Lower leg skin (tissue), 4 donors: ENCODE data around the gene C1orf21. TPM values are rescaled to one million over a fixed set of nuclear protein-coding genes. Genes with fewer than 3 reads are reported as not detected.
"Not testable (repeated sequence)": the region's sequence is repeated elsewhere in the genome, so short reads cannot be mapped to it uniquely, and the experiment has no call there.

Experiments
- DNase-seq, 2 donors: peaks; one replicate each; pipeline ENCODE4 v3.0.0-alpha.2; 2019; ENCODE audit warnings: low spot score in 2 of 2
- H3K4me3 ChIP-seq: fragments of 200-600 bp; sonication (generic); 2 replicates; pipeline ENCODE4 v1.5.1; 2017; ENCODE audit warnings: mild to moderate bottlenecking, low read depth; ENCODE audit not compliant: poor library complexity, severe bottlenecking
- POLR2A ChIP-seq, 2 donors: fragments of 450-650 bp; IDR thresholded peaks; one replicate each; pipeline ENCODE4 v1.6.1; 2016 to 2017; ENCODE audit warnings: antibody characterized with exemption in 2 of 2, mild to moderate bottlenecking in 1 of 2, moderate library complexity in 1 of 2
- WGBS, 2 donors: methylation state at CpG; one replicate each; pipeline ENCODE4 v1.1.5; 2018; 5-methylcytosine and 5-hydroxymethylcytosine counted together
- intact Hi-C: fragments of 100-400 bp; cut with DNase I; formaldehyde crosslinking; loops from one replicate; pipeline ENCODE4 v1.15.0; 2023; ENCODE audit warnings: low total_unique reads
- total RNA-seq, 4 donors: library from RNA; depleted of rRNA; stranded (reverse); fragments of >200 nt; gene quantifications; one replicate each; pipeline ENCODE4 v1.1.0, GENCODE V29; 2016
- TF ChIP-seq, protein P1 (sequence below), 3 donors: fragments of 450-650 bp; IDR thresholded peaks; one replicate each; pipeline ENCODE4 v1.5.1; 2016; ENCODE audit warnings: antibody characterized with exemption in 3 of 3, mild to moderate bottlenecking in 3 of 3, moderate library complexity in 2 of 3

The C1orf21 gene
- total RNA-seq, 4 donors from 2014 or later, result 37.6 to 79.4 (median 56.2) TPM

DNA sequence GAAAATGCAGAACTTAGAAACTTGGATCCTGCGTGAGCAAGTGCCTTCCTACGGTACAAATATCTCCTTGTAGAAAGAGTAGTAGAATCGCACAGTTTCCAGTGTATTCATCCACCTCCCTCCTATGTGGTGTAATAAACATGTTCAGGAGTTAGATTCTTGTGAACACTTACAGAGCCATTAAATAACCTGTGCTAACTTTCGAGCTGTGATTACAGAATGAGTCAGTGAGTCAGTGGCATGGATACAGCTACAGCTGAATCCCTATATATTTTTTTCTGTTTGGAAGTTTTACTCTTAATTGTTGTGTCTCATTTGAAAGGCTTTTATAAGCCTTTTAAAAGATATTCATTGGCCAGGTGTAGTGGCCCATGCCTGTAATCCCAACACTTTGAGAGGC lies 219.1 kb downstream of the C1orf21 start:
- intact Hi-C loops, result no loop called here
- TF ChIP-seq, protein P1, sequence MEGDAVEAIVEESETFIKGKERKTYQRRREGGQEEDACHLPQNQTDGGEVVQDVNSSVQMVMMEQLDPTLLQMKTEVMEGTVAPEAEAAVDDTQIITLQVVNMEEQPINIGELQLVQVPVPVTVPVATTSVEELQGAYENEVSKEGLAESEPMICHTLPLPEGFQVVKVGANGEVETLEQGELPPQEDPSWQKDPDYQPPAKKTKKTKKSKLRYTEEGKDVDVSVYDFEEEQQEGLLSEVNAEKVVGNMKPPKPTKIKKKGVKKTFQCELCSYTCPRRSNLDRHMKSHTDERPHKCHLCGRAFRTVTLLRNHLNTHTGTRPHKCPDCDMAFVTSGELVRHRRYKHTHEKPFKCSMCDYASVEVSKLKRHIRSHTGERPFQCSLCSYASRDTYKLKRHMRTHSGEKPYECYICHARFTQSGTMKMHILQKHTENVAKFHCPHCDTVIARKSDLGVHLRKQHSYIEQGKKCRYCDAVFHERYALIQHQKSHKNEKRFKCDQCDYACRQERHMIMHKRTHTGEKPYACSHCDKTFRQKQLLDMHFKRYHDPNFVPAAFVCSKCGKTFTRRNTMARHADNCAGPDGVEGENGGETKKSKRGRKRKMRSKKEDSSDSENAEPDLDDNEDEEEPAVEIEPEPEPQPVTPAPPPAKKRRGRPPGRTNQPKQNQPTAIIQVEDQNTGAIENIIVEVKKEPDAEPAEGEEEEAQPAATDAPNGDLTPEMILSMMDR (IDR thresholded peaks at IDR 0.05), result no peak
- TF ChIP-seq POLR2A (IDR thresholded peaks at IDR 0.05), result no peak
- DNase-seq, result no peak
- WGBS, 2 donors, result 87 to 92% methylated on average over 4 of the region's 4 CpGs
- H3K4me3 ChIP-seq, result no peak overlapping the region

DNA sequence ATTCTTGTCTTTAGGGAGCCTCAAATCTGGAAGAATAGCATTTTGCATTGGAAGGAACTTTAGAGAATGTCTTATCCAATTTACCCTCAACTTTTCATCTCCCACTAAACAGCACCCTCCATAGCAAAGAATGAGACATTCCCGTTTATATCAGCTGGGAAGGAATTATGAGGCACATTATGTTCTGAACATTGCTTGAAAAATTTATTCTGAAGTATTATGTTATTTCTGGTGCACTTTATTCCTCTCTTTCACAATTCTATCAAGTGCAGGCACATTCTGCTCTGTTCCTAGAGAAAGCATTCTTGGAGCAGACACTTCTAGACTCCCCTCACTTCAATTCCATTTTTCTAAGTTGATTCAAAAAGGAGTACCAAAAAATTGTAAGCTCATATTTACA lies 220.0 kb downstream of the C1orf21 start:
- TF ChIP-seq POLR2A (IDR thresholded peaks at IDR 0.05), result no peak
- TF ChIP-seq, protein P1 (IDR thresholded peaks at IDR 0.05), result no peak
- DNase-seq, result no peak
- H3K4me3 ChIP-seq, result no peak overlapping the region
- 67 to 76% methylated on average over 1 of the region's 1 CpG for WGBS, 2 donors
- intact Hi-C loops, result no loop called here

DNA sequence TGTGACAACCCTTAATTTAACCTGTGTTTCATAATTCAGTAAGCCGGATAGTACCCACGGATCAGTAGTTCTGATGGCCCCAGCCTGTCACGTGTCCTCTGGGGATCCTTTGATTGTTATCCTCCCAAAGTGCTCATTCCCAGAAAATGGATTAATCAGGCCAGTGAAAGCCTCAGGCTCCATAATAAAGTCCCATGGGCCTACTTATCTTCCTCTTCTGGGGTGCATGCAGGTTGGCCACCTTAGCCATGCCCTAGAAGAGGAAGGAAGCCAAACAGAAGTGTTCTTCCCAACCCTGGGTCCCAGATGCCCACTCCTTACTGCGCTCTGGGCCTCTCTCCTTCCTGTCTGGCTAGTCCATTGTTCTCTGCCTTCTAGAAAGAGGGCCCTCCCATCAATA lies 221.8 kb downstream of the C1orf21 start:
- TF ChIP-seq POLR2A (IDR thresholded peaks at IDR 0.05), result no peak
- TF ChIP-seq, protein P1 (IDR thresholded peaks at IDR 0.05), result no peak
- WGBS, 2 donors, result 82 to 93% methylated on average over 4 of the region's 4 CpGs
- H3K4me3 ChIP-seq, result no peak overlapping the region
- no peak for DNase-seq
- intact Hi-C loops, result no loop called here

DNA sequence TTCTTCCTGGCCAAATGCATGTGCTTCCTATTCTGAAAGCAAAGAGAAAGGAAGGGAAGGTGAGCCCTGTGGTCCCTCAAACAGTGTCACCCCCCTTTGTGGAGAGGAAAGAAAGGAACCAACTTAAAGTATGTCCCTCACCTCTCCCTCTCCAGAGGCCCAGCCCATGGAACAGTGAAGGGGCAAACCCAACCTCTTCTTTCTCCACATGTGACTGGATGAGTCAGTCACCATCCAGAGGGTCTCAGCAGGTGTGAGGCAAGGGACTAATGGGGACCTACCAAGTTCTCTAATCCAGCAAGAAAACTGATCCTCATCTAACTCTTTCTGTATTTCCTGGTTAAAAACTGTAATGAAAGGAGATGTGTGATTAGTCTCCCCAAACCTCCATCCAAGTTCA lies 222.2 kb downstream of the C1orf21 start:
- no peak for DNase-seq
- intact Hi-C loops, result no loop called here
- TF ChIP-seq, protein P1 (IDR thresholded peaks at IDR 0.05), result no peak
- TF ChIP-seq POLR2A (IDR thresholded peaks at IDR 0.05), result no peak
- H3K4me3 ChIP-seq, result no peak overlapping the region

DNA sequence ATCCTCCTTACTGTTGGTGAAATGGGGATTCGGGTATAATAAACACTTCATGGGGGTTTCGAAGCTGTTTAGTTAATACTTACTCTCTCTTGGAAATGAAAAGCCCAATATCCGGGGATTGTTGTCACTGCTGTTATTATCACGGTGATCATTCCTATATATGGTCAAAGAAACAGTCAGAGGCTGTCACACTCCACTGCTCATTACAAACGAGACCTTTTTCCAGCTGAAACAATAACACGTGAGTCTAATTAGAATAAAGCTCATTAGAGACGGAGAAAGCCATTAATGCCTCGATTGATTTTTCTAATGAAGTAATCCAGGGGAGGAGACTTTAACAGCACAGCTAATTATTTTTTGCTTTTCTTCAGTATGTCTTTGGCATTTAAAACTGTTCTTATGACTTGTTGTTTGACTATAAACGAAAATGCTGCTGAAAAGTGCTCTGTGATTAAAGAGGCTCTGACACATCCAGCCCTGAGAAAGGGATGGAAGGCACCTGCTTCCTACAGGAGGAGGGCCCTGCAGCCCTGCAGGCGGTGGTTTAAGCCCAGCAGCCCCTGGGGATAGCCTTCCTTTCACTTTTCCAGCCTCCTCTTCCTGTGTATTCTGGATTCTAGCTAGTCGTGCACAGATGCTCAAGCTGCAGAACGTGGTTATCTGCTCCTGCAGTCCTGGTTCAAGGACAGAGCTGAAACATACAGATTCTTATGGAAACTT lies 224.2 kb downstream of the C1orf21 start:
- H3K4me3 ChIP-seq, result no peak overlapping the region
- 49 to 61% methylated on average over 12 of the region's 12 CpGs for WGBS, 2 donors

DNA sequence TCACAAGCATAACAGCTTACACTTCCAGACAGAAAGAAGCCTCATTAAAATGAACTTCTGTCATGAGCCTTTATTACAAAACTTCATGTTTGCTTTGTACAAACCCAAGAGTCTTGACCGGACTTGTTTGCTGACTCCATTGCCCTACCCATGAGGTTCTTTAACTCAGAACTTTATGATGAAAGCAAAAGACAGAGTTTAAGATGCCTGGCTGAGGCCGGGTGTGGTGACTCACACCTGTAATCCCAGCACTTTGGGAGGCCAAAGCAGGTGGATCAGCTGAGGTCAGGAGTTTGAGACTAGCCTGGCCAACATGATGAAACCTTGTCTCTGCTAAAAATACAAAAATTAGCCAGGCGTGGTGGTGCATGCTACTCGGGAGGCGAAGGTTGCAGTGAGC lies 225.4 kb downstream of the C1orf21 start:
- H3K4me3 ChIP-seq, DNase-seq, intact Hi-C loops: not testable (repeated sequence)
- 54 to 77% methylated on average over 5 of the region's 5 CpGs for WGBS, 2 donors

More for the DNA sequence above, 224.2 kb downstream of the C1orf21 start:
- intact Hi-C loops, result no loop called here
- TF ChIP-seq, protein P1 (IDR thresholded peaks at IDR 0.05), result no peak
- no peak for TF ChIP-seq POLR2A (IDR thresholded peaks at IDR 0.05)
- DNase-seq, result no peak
